ENCODE measurements around the gene SSBP3.
A peak's percentile ranks its signal among the peaks of the same experiment; 100 is the strongest.

SSBP3 gene

GRCh38 chr1:54371038-54371941 is 34.9 kb downstream of the SSBP3 start:
- no peak for DNase-seq

- no peak for DNase-seq
These were observed 35.8 kb downstream of the SSBP3 start for GRCh38 chr1:54370287-54370989.

- DNase-seq = no peak
These were observed 38.6 kb downstream of the SSBP3 start for GRCh38 chr1:54367613-54368012.

- DNase-seq = no peak
These were observed 40.3 kb downstream of the SSBP3 start for GRCh38 chr1:54365847-54366246.

DNA sequence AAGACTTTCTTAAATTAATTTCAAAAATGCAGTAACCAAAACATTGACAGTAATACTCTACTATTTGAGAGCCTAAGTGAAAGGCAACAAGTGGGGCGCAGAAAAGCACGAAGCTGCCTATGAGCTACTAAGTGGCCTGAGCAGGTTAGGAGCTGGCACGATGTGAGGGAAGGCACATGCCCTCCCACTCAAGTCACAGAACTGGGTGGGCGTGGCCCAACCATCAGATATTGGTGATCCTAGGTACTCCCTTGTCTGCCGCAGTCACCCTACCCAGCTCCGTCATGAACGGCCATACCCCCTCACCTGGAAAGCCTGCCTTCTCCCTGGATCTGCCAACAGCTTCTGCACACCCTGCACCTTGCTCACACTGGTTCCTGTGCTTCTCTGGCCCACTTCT is 40.8 kb downstream of the SSBP3 start:
- no peak for DNase-seq

DNA sequence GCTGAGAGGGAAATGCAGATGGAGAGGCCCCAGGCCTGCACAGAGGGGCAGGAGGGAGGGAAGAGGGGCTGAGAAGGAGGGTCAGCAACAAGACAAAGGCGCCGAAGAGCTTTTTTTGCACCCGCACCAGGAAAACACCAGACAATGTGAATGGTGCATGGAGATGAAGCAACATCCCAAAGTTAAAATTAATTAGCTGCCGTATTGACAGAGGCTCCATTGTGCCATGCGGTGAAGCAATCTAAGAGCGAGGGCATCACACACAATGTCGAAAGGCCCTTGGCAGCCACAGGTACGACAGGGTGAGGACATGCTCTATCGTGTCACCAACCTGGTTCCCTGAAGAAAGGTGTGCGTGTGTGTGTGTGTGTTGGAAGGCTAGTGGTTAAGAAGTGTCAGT is 41.2 kb downstream of the SSBP3 start:
- DNase-seq = no peak

GRCh38 chr1:54364582-54364981 is 41.6 kb downstream of the SSBP3 start:
- no peak for DNase-seq

GRCh38 chr1:54363925-54364324 is 42.3 kb downstream of the SSBP3 start:
- no peak for DNase-seq

- DNase-seq = no peak
These were observed 43.3 kb downstream of the SSBP3 start for GRCh38 chr1:54362881-54363340.

- DNase-seq = no peak
These were observed 44.9 kb downstream of the SSBP3 start for GRCh38 chr1:54361342-54361741.

- no peak for DNase-seq
These were observed 45.8 kb downstream of the SSBP3 start for GRCh38 chr1:54360165-54361005.

DNA sequence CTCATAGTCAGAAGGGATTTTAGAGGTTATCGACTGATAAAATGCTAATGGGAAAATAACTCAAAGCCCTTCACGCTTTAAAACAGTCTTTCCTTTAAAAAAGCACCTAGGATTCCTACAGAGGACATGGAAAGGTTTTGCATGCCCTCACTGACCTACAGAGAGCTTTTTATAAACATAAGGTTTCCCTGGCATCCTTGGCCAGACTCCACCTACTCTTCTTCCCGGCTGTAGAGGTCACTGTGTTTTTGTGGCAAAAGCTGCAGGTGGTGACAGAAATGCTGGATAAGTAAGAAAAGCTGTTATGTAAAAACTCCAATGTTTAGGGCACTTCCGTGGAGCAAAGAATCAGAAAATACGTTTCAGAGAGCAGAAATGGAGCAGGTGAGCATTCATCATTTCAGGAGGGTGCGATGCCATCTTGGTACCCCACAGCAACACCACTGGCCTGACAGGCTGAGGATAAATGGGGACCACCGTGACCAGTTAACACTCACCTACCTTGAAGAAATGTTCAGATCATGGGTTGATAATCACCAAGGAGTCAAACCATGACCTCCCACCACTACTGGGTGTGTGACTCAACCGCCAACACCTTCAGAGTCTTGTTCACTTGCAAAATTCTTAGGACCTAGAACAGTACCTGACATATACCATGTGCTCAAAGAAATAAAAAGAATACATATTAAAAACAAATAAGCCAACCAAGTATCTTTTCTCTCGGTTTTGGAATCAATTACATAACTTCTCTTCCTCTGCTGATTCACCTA is 46.6 kb downstream of the SSBP3 start:
- peak in 1 of 2 experiments; percentile 25 for DNase-seq

DNA sequence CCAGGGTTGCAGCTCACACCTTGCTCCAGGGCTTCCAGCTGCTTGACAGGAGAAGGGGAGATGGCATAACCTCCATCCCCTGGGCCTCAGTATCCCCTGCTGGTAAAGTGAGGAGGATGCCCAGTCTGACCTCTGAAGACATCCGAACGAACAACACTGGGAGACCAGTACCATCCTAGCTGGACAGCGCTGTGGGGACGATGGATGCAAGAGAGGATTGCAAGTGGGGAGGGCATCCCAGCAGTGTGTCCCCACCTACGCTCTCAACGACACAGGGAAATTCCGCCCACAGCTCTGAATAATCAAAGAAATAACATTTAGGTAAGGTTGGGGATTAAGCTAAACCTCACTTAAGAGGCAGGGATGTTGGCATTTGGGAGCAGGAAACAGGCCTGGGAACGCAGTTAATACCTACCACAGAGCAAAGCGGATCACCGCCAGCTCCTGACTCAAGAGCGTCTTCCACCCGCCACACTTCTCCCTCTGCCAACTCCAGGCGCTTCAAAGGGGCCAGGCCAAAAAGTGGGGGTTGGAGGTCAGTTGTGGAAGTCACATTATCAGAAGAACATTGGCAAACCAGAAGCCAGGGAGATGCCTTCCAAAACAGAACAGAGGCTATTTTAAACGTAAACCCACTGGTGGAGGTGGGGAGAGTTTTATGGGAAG is 47.6 kb downstream of the SSBP3 start:
- no peak for DNase-seq

DNA sequence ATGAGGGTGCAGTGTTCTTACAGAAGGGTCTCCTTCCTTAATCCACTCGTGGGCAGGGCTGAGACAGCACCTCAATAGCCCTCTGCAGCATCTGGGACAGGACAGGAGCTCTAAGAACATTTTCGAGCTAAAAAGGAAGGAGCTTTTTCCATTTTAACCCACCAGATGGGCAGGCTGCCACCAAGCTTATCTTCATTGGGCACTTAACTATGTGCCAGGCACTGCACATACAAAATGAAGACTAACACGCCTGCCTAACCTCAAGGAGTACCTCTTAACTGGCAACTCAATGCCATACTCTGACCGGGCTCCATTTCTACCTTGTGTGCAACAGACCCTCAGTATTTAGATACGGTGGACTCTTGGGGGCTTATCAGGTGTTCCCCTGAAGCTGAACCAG is 48.2 kb downstream of the SSBP3 start:
- DNase-seq = no peak

- peak; percentile 20 to 43 for DNase-seq
These were observed 49.5 kb downstream of the SSBP3 start for GRCh38 chr1:54356680-54357147.

DNA sequence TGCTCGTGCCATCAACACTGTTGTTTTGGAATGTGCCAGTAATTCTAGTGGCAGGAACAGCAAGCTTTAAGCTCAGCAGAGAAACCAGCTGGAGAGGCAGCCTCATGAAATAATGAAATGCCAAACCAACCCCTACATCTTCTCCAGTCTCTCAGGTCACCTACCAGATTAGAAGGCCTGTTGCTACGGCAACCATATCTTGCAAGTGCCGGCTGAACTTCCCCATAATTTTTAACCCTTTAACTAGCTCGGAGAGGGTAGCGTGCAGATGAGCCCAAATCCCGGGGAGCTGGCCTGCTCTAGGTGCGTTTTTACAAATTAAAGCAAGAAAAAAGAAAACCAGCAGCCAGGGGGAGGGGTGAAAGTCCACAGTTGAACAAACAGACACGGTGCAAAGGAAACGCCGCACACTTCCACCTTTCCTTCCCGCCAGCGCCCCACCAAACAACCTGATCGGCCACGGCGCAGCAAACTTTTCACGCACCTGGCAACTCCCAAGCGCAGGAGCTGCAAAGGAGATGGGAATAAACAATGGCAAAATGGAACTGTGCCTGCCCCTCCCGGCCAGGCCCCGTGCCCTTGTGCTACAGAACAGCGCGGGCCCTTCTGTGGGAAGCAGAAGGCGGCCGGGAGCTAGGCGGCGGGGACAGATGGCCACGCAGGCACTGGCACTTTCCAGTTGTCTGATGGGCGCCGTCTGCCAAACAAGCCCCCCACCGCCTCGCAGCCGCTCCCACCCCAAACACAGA is 50.1 kb downstream of the SSBP3 start:
- DNase-seq = no peak

- DNase-seq = no peak
These were observed 51.3 kb downstream of the SSBP3 start for GRCh38 chr1:54354899-54355298.

DNA sequence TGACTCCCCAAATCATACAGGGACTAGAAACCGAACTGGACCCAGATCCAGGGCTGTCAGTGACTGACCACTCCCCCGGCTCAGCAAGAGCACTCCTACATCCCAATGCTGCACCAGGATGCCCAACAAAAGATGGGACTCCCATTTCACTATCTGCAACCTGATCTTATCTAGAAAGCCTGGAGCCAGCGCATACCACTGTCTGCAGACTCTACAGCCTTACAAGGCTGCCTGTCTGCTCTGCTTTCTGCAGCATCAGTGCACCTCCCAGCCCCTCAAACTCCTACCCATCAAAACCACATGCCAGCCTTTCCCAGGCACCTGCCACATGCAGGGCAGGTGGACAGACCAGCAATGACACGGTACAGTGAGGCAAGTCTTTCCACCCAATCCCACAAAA is 52.2 kb downstream of the SSBP3 start:
- no peak for DNase-seq

GRCh38 chr1:54352755-54353154 is 53.4 kb downstream of the SSBP3 start:
- DNase-seq = no peak

DNA sequence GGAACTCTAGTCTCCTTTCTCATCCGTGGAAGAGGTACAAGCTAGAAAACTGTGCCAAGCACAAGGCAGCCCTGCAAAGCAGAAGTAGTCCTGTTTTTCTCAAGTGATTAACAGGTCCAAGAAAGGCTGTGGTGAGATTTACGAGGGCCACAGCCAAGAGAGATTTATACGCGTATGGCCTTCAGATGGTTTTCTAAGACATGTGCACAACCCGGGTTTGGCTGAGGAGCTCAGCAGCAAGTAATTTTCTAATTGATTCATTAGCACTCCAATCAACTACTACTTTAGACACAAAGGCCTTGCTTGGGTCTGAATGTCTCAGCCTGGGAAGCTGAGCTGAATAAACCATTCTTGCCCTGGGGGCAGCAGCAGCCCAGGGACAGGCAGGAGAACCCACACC is 55.8 kb downstream of the SSBP3 start:
- no peak for DNase-seq

DNA sequence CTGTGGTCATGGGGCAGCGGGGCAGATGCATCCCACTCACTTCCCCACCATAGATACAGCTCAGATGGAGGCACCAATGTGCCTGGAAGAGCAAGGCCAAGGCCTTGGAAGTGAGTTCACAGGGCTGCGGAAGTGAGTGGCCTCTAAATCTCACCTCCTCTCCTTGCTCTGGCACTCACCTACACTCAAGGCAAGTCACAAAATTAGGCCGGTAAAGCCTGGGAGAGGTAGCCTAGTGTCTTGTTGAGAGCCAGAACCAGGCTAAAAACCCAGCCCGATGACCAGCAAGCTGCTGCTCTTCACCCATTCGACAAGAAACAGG is 57.5 kb downstream of the SSBP3 start:
- DNase-seq = no peak
